ENCODE data around the gene PRDM10.

- no peak for TF ChIP-seq POLR2AphosphoS5 (IDR thresholded peaks at IDR 0.05; ENCODE audit: low read depth, low read length)
- no peak for TF ChIP-seq FOXP2 (optimal IDR thresholded peaks at IDR 0.05; ENCODE audit: borderline replicate concordance, extremely low read depth, extremely low read length, insufficient read depth)
Measured at GRCh38 chr11:130006929-130007328, 4.3 kb upstream of the PRDM10 start.
